AG09319 (cell line): Measurements from ENCODE around the gene TMEM41B.
"Not testable (repeated sequence)": the region's sequence is repeated elsewhere in the genome, so short reads cannot be mapped to it uniquely, and the experiment has no call there.

Source experiments
- DNase-seq: peaks from one replicate; pipeline ENCODE4 v3.0.0-alpha.2; 2010; ENCODE audit warnings: low read depth; ENCODE audit errors: extremely low read depth
- TF ChIP-seq, protein P1 (sequence below): IDR thresholded peaks from 2 replicates; pipeline ENCODE4 v1.5.1; 2011; ENCODE audit warnings: low read depth, mild to moderate bottlenecking, inconsistent platforms, low read length, moderate library complexity

Gene TMEM41B

GRCh38 chr11:9314291-9315077 lies at the start of gene TMEM41B:
Gene TMEM41B (minus strand): TSS chr11:9314593. CDS start chr11:9314441, 152 bp downstream.
- peak; percentile 96 for DNase-seq
- TF ChIP-seq, protein P1, sequence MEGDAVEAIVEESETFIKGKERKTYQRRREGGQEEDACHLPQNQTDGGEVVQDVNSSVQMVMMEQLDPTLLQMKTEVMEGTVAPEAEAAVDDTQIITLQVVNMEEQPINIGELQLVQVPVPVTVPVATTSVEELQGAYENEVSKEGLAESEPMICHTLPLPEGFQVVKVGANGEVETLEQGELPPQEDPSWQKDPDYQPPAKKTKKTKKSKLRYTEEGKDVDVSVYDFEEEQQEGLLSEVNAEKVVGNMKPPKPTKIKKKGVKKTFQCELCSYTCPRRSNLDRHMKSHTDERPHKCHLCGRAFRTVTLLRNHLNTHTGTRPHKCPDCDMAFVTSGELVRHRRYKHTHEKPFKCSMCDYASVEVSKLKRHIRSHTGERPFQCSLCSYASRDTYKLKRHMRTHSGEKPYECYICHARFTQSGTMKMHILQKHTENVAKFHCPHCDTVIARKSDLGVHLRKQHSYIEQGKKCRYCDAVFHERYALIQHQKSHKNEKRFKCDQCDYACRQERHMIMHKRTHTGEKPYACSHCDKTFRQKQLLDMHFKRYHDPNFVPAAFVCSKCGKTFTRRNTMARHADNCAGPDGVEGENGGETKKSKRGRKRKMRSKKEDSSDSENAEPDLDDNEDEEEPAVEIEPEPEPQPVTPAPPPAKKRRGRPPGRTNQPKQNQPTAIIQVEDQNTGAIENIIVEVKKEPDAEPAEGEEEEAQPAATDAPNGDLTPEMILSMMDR, result no peak; the same call in 1 of the 2 replicates

- TF ChIP-seq, protein P1, result no peak
- no peak for DNase-seq
Observed at GRCh38 chr11:9362393-9362863, 48.0 kb upstream of the TMEM41B start.

- DNase-seq, result not testable (repeated sequence)
Observed at GRCh38 chr11:9360862-9361622, 46.6 kb upstream of the TMEM41B start.

- DNase-seq, result no peak
- TF ChIP-seq, protein P1, result no peak
Observed at GRCh38 chr11:9357041-9357440, 42.6 kb upstream of the TMEM41B start.

- TF ChIP-seq, protein P1, result no peak
- no peak for DNase-seq
Observed at GRCh38 chr11:9351321-9351881, 37.0 kb upstream of the TMEM41B start.

DNA sequence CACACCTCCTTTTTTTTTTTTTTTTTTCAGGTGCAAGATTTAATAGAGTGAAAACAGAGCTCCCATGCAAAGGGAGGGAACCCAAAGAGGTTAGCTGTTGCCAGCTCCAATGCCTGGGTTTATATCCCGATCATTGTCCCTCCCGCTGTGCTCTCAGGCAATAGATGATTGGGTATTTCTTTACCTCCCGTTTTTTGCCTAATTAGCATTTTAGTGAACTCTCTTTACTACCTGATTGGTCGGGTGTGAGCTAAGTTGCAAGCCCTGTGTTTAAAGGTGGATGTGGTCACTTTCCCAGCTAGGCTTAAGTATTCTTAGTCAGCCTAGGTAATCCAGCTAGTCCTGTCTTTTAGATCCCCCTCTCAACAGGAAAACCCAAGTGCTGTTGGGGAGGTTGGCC lies 33.4 kb upstream of the TMEM41B start:
- DNase-seq, result not testable (repeated sequence)

GRCh38 chr11:9347100-9347499 lies 32.7 kb upstream of the TMEM41B start:
- no peak for DNase-seq
- TF ChIP-seq, protein P1, result no peak

- TF ChIP-seq, protein P1, result no peak
- DNase-seq, result no peak
Observed at GRCh38 chr11:9344061-9344680, 29.8 kb upstream of the TMEM41B start.
